Measurements from ENCODE around the gene SORBS1.

- TF ChIP-seq RXRA (IDR thresholded peaks at IDR 0.05) (no peak), RAD21 (IDR thresholded peaks at IDR 0.05) (no peak), TAF1 (conservative IDR thresholded peaks at IDR 0.05) (no peak), CTCF (IDR thresholded peaks at IDR 0.05; ENCODE audit: low read depth, low read length, missing input control) (no peak), FOXA1 (IDR thresholded peaks at IDR 0.05) (no peak), JUND (IDR thresholded peaks at IDR 0.05) (no peak), HNF4G (IDR thresholded peaks at IDR 0.05) (no peak), REST (IDR thresholded peaks at IDR 0.05) (no peak), GABPA (IDR thresholded peaks at IDR 0.05 in 1 of 2, conservative IDR thresholded peaks at IDR 0.05 in 1 of 2) (no peak), FOXA2 (IDR thresholded peaks at IDR 0.05) (no peak)
- TF ChIP-seq, protein P1, sequence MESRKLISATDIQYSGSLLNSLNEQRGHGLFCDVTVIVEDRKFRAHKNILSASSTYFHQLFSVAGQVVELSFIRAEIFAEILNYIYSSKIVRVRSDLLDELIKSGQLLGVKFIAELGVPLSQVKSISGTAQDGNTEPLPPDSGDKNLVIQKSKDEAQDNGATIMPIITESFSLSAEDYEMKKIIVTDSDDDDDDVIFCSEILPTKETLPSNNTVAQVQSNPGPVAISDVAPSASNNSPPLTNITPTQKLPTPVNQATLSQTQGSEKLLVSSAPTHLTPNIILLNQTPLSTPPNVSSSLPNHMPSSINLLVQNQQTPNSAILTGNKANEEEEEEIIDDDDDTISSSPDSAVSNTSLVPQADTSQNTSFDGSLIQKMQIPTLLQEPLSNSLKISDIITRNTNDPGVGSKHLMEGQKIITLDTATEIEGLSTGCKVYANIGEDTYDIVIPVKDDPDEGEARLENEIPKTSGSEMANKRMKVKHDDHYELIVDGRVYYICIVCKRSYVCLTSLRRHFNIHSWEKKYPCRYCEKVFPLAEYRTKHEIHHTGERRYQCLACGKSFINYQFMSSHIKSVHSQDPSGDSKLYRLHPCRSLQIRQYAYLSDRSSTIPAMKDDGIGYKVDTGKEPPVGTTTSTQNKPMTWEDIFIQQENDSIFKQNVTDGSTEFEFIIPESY (IDR thresholded peaks at IDR 0.05) = no peak
Measured at GRCh38 chr10:95451568-95452524, 109.3 kb downstream of the SORBS1 start.

Measured in liver (tissue), 3 donors.